B cell (primary cell): Measurements from ENCODE around the gene CLASP2. TPM values are rescaled to one million over a fixed set of nuclear protein-coding genes. Genes with fewer than 3 reads are reported as not detected.

Source experiments
- ATAC-seq: fragments of 200-7000 bp; cut with Tn5 transposase; one replicate; pipeline ENCODE4 v1.10.0; 2021; ENCODE audit warnings: low read depth, mild to moderate bottlenecking, moderate number of reproducible peaks, moderate library complexity
- CTCF ChIA-PET: fragments of 350-600 bp; sonication (Branson Sonifier 250); formaldehyde crosslinking; loops from one replicate; lab custom pipeline; 2021; ENCODE audit warnings: antibody characterized with exemption, inconsistent platforms; lab: Charles Lee
- POLR2A ChIA-PET: fragments of 350-600 bp; sonication (Branson Sonifier 250); formaldehyde crosslinking; loops from one replicate; lab custom pipeline; 2021; ENCODE audit warnings: antibody characterized with exemption; lab: Charles Lee
- DNase-seq: peaks from one replicate; pipeline ENCODE4 v3.0.0; 2013
- H2AFZ ChIP-seq: 2 replicates; pipeline ENCODE4 v1.6.1; 2012; ENCODE audit warnings: mild to moderate bottlenecking, low read depth, low read length; ENCODE audit not compliant: insufficient read depth, poor library complexity, severe bottlenecking
- H3K27ac ChIP-seq, 2 donors: 1 replicate in 1 of 2; 2 replicates in 1 of 2; pipeline ENCODE4 v1.5.1; 2012 to 2013; ENCODE audit warnings: low read length in 2 of 2, mild to moderate bottlenecking in 2 of 2, moderate library complexity in 1 of 2
- H3K27me3 ChIP-seq, 4 experiments: fragments of 200-600 bp in 1 of 4; sonication (generic) in 1 of 4; replicated peaks in 1 of 4; 1 replicate in 2 of 4; 2 replicates in 2 of 4; pipeline versions ENCODE4 v1.6.1 to v1.7.0; 2013 to 2016; ENCODE audit warnings: low read length in 3 of 4, mild to moderate bottlenecking in 2 of 4, mixed read lengths in 1 of 4, moderate library complexity in 1 of 4; ENCODE audit not compliant: insufficient read depth in 4 of 4, control insufficient read depth in 3 of 4; ENCODE audit errors: control extremely low read depth in 1 of 4
- H3K36me3 ChIP-seq, 2 experiments: replicated peaks in 1 of 2; 1 replicate in 1 of 2; 2 replicates in 1 of 2; pipeline versions ENCODE4 v1.6.1 to v1.7.1; 2013; ENCODE audit warnings: low read length in 1 of 2; ENCODE audit not compliant: insufficient read depth in 2 of 2, control insufficient read depth in 1 of 2; ENCODE audit errors: control extremely low read depth in 1 of 2, extremely low read depth in 1 of 2
- H3K4me1 ChIP-seq, 2 donors: fragments of 200-600 bp in 1 of 2; sonication (generic) in 1 of 2; 1 replicate in 1 of 2; 2 replicates in 1 of 2; pipeline versions ENCODE4 v1.5.1 to v1.6.1; 2013 to 2017; ENCODE audit warnings: low read length in 2 of 2; ENCODE audit not compliant: control insufficient read depth in 2 of 2, insufficient read depth in 2 of 2
- H3K4me2 ChIP-seq: replicated peaks from 2 replicates; pipeline ENCODE3; 2012; ENCODE audit warnings: mild to moderate bottlenecking, low read depth, low read length; ENCODE audit not compliant: poor library complexity, severe bottlenecking
- H3K4me3 ChIP-seq, 5 experiments: fragments of 200-600 bp in 1 of 5; sonication (generic) in 1 of 5; 1 replicate in 3 of 5; 2 replicates in 2 of 5; pipeline versions ENCODE4 v1.5.1 to v1.7.0; 2011 to 2016; ENCODE audit warnings: low read length in 4 of 5, mild to moderate bottlenecking in 4 of 5, low read depth in 2 of 5, control low read depth in 1 of 5, moderate library complexity in 1 of 5; ENCODE audit not compliant: insufficient read depth in 1 of 5; ENCODE audit errors: control extremely low read depth in 1 of 5, extremely low read depth in 1 of 5
- H3K79me2 ChIP-seq: fragments of 200-600 bp; sonication (generic); one replicate; pipeline ENCODE4 v1.6.0; 2016; ENCODE audit warnings: low read length; ENCODE audit not compliant: control insufficient read depth, insufficient read depth
- H3K9ac ChIP-seq: fragments of 200-600 bp; sonication (generic); 2 replicates; pipeline ENCODE4 v1.6.1; 2017; ENCODE audit warnings: mild to moderate bottlenecking, low read length, moderate library complexity
- H3K9me3 ChIP-seq, 3 donors: one replicate each; pipeline versions ENCODE4 v1.6.1 to v1.7.1; 2013; ENCODE audit warnings: low read length in 2 of 3; ENCODE audit not compliant: control insufficient read depth in 2 of 3, insufficient read depth in 1 of 3; ENCODE audit errors: control extremely low read depth in 1 of 3
- H4K20me1 ChIP-seq: 2 replicates; pipeline ENCODE4 v1.6.0; 2012; ENCODE audit warnings: mild to moderate bottlenecking, low read length; ENCODE audit not compliant: insufficient read depth, control insufficient read depth, poor library complexity, severe bottlenecking
- H3K27ac Mint-ChIP-seq: one replicate; pipeline ENCODE4 v1.8.0; 2021; ENCODE audit warnings: mixed read lengths
- H3K27me3 Mint-ChIP-seq: one replicate; pipeline ENCODE4 v1.8.0; 2021; ENCODE audit warnings: mixed read lengths
- H3K4me1 Mint-ChIP-seq: one replicate; pipeline ENCODE4 v1.8.0; 2021; ENCODE audit warnings: mixed read lengths
- H3K4me3 Mint-ChIP-seq: one replicate; pipeline ENCODE4 v1.8.0; 2021; ENCODE audit warnings: mixed read lengths
- H3K9me3 Mint-ChIP-seq: one replicate; pipeline ENCODE4 v1.8.0; 2022; ENCODE audit warnings: mixed read lengths; ENCODE audit not compliant: insufficient read depth
- EZH2 ChIP-seq: IDR thresholded peaks from 2 replicates; pipeline ENCODE4 v1.6.1; 2012; ENCODE audit warnings: borderline replicate concordance, low read depth, mild to moderate bottlenecking, moderate library complexity, low read length; ENCODE audit not compliant: insufficient read depth, poor library complexity, severe bottlenecking
- WGBS: methylation state at CpG from one replicate; pipeline ENCODE4 v1.1.5; 2013; ENCODE audit warnings: missing lambda C conversion rate; ENCODE audit not compliant: insufficient coverage; 5-methylcytosine and 5-hydroxymethylcytosine counted together
- intact Hi-C: fragments of 100-400 bp; cut with micrococcal nuclease; formaldehyde crosslinking; loops from one replicate; pipeline ENCODE4 v1.10.0; 2022
- polyA plus RNA-seq: library from polyadenylated mRNA; depleted of rRNA; stranded (reverse); fragments of >200 nt; gene quantifications from 2 replicates; pipeline ENCODE4 v1.2.3, GENCODE V29; 2012
- total RNA-seq, 2 donors: library from RNA; stranded (reverse); fragments of 120-200 nt in 1 of 2; gene quantifications; 1 replicate in 1 of 2; 2 replicates in 1 of 2; pipeline versions ENCODE4 v1.2.3 to v1.2.4, GENCODE V29; 2013 to 2022
- TF ChIP-seq, protein P1 (sequence below): fragments of 200-600 bp; IDR thresholded peaks from one replicate; pipeline ENCODE4 v1.8.0; 2022; ENCODE audit warnings: antibody characterized with exemption, mild to moderate bottlenecking

Gene CLASP2
- total and polyA plus RNA-seq, 2 donors (not counting 1 experiment from before 2014, with no cell fraction given): 10.7 to 109 TPM

DNA sequence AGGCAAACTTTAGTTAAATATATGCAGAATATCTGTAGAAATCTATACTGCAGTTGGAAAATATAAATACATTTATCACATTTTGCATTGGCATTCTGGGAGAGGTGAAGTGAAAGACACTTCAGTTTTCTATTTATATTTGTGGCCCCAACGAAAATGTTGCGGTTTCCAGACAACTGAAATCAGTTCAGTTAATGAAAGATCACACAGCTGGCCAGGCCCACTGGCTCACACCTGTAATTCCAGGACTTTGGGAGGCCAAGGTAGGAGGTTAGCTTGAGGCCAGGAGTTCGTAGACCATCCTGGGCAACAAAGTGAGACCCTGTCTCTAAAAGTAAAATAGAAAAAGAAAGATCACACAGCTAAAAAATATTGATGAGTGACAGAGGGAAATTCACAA is 11.9 kb upstream of the CLASP2 start:
- no peak overlapping the region for H2AFZ ChIP-seq
- H3K27ac ChIP-seq: no peak overlapping the region
- no peaks in the 10 kb centered on the region for H4K20me1 ChIP-seq
- H3K4me3 Mint-ChIP-seq: no peak overlapping the region
- ChIA-PET POLR2A (interaction anchor here (0.6 kb wide), 1 partner anchor 128 kb away, joined by 6 read pairs; no protein-coding TSS in a partner anchor), CTCF (no interaction called here)
- no peak overlapping the region for H3K4me3 ChIP-seq
- H3K79me2 ChIP-seq: no peaks in the 10 kb centered on the region
- H3K36me3 ChIP-seq: no peaks in the 10 kb centered on the region
- peaks cover 5% of the 10 kb centered on the region for H3K27me3 Mint-ChIP-seq
- peaks cover 0 to 10% (median 0%) of the 10 kb centered on the region in 3 donors for H3K9me3 ChIP-seq
- WGBS: 80% methylated on average over 1 of the region's 3 CpGs
- H3K4me1 ChIP-seq: no peaks in the 10 kb centered on the region
- H3K4me1 Mint-ChIP-seq: peaks cover 1% of the 10 kb centered on the region
- no peak overlapping the region for H3K4me2 ChIP-seq
- TF ChIP-seq EZH2: no peak
- ATAC-seq (no peak), DNase-seq (no peak)
- no peak overlapping the region for H3K9ac ChIP-seq
- intact Hi-C loops: no loop called here
- no peaks in the 10 kb centered on the region for H3K27me3 ChIP-seq
- peaks cover 2% of the 10 kb centered on the region for H3K9me3 Mint-ChIP-seq
- no peak overlapping the region for H3K27ac Mint-ChIP-seq

DNA sequence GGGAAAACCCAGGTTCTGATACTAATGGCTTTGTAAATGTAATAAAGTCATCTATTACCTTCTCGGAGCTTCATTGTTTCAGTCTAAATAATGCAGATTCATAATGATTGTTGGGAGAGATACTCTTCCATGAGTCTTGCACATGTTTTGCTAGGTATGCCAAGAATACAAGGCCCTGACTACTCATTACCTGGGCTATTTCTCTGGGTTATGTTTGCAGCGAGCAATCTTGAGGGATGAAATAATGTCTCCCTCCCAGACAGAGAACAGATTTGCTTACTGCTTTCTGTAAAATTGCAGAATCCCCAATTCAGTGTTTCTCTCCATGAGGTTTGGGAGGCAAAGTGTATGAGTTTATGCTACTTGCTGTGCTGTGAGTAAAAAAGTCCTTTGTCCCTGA is 6.2 kb upstream of the CLASP2 start:
- no peak overlapping the region for H3K9ac ChIP-seq
- H3K79me2 ChIP-seq: peaks cover 6% of the 10 kb centered on the region
- Mint-ChIP-seq H3K9me3 (no peaks in the 10 kb centered on the region), H3K4me1 (peaks cover 1% of the 10 kb centered on the region), H3K27me3 (no peaks in the 10 kb centered on the region), H3K4me3 (no peak overlapping the region), H3K27ac (no peak overlapping the region)
- ATAC-seq (no peak), DNase-seq (no peak)
- H2AFZ ChIP-seq: no peak overlapping the region
- H3K4me3 ChIP-seq: no peak overlapping the region
- no peak overlapping the region for H3K27ac ChIP-seq
- H3K4me1 ChIP-seq: no peaks in the 10 kb centered on the region
- ChIA-PET POLR2A (no interaction called here), CTCF (no interaction called here)
- intact Hi-C loops: no loop called here
- no CpG with 5 or more reads among the region's 2 CpGs for WGBS
- no peaks in the 10 kb centered on the region for H3K36me3 ChIP-seq
- H3K27me3 ChIP-seq: no peaks in the 10 kb centered on the region
- no peaks in the 10 kb centered on the region for H3K9me3 ChIP-seq
- H3K4me2 ChIP-seq: no peak overlapping the region
- H4K20me1 ChIP-seq: no peaks in the 10 kb centered on the region
- TF ChIP-seq, protein P1, sequence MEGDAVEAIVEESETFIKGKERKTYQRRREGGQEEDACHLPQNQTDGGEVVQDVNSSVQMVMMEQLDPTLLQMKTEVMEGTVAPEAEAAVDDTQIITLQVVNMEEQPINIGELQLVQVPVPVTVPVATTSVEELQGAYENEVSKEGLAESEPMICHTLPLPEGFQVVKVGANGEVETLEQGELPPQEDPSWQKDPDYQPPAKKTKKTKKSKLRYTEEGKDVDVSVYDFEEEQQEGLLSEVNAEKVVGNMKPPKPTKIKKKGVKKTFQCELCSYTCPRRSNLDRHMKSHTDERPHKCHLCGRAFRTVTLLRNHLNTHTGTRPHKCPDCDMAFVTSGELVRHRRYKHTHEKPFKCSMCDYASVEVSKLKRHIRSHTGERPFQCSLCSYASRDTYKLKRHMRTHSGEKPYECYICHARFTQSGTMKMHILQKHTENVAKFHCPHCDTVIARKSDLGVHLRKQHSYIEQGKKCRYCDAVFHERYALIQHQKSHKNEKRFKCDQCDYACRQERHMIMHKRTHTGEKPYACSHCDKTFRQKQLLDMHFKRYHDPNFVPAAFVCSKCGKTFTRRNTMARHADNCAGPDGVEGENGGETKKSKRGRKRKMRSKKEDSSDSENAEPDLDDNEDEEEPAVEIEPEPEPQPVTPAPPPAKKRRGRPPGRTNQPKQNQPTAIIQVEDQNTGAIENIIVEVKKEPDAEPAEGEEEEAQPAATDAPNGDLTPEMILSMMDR: no peak
- TF ChIP-seq EZH2: no peak
